GM12872 (cell line): ENCODE measurements around the gene A4GNT.

Experiments used
- TF ChIP-seq, protein P1 (sequence below): IDR thresholded peaks from 3 replicates; pipeline ENCODE4 v1.5.1; 2011; ENCODE audit warnings: low read depth, mild to moderate bottlenecking, low read length, moderate library complexity; ENCODE audit not compliant: insufficient read depth

The A4GNT gene

DNA sequence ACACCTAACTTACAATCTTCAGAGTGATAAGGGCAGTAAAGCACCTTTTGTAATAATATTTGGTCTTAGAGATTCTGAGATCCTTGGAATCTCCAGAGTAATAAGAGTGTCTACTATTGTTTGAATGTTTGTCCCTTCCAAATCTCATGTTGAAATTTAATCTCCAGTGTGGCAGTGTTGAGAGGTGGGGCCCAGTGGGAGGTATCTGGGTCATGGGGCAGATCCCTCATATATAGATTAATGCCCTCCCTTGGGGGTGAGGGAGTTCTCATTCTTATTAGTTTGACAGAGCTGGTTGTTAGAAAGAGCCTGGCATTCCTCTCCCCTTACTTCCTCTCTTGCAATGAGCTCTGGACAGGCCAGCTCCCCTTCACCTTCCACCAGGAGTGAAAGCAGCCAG, 32.8 kb downstream of the A4GNT start:
- TF ChIP-seq, protein P1, sequence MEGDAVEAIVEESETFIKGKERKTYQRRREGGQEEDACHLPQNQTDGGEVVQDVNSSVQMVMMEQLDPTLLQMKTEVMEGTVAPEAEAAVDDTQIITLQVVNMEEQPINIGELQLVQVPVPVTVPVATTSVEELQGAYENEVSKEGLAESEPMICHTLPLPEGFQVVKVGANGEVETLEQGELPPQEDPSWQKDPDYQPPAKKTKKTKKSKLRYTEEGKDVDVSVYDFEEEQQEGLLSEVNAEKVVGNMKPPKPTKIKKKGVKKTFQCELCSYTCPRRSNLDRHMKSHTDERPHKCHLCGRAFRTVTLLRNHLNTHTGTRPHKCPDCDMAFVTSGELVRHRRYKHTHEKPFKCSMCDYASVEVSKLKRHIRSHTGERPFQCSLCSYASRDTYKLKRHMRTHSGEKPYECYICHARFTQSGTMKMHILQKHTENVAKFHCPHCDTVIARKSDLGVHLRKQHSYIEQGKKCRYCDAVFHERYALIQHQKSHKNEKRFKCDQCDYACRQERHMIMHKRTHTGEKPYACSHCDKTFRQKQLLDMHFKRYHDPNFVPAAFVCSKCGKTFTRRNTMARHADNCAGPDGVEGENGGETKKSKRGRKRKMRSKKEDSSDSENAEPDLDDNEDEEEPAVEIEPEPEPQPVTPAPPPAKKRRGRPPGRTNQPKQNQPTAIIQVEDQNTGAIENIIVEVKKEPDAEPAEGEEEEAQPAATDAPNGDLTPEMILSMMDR = no peak

DNA sequence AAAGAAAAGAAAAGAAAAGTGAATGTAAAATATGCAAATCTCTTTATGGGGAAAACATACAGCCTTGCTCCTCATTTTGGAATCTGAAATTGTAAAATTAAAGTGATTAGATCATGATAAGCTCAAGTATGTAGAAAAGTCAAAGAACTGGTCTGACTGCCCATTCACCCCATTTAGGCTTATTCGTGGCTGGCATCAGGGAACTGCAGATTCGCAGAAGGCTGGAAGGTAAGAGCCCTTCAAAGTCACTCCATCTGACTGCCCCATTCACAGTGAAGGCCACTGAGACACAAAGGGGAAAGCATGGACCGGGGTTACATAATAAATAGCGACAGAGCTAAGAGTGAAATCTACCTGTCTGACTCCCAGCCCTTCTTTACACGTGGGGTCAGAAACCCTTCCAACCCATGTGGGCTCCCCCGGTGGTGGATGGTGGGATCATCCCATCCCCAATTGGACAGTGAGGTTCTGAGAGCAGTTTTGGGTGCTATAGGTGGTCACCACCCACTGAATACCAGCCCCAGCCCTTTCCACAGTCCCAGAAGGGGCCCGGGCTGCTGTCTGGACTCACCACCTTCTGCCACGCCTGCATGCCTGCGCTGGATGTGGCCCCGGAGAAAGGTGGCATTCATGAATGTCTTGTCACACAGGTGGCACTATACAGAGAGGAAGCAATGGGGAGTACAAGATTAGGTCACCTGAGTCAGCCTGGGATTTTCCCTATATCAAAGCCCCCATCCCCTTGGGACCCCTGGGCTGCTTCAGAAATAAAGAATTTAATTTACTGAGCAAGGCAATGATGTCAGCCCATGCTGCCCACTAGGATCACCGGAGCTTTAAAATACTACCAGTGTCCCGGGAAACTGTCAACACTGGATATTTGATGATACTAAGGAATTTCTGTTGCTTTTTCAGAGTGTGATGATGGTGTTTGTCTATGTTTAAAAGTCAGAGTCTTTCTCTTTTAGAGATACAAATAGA, 34.7 kb downstream of the A4GNT start:
- TF ChIP-seq, protein P1 = peak; percentile 67

- TF ChIP-seq, protein P1 = no peak
Measured at GRCh38 chr3:138093721-138094120, 38.5 kb downstream of the A4GNT start.

DNA sequence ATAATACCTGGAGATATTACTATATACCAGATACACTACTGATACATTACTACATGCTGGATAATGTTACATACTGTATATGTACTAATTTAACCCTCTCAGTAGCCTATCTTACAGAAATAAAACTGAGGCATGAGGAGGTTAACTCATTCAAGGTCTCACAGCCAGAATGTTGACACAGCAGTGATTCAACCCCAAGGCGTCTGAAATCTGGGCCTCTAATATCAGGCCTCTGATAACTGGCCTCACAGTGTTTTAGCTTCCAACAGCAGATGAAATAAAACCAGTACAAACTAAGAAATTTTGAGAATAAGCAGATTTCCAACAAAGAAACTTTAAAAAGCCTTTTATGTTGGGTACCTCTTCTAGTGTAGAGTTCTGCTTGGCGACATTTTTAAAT, 40.2 kb downstream of the A4GNT start:
- TF ChIP-seq, protein P1 = no peak

DNA sequence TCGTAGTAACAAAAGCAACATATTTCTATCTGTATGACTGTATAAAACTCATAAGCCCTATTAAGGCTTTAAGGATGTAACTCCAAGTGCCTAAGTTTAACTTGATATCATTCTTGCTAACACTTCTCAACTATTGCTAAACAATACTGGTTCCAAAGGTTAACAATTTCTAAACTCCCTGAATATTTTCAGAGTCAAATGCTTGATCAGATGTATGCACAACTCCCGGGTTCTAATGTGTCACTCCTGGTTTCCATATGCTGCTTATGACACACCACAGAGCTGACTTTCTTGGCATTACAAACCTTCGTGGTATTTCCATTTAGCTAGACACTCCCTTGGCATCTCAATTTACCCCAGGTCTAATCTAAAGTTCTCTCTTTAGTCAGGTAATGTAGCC, 43.1 kb downstream of the A4GNT start:
- TF ChIP-seq, protein P1 = no peak

GRCh38 chr3:138084196-138084595, 48.0 kb downstream of the A4GNT start:
- TF ChIP-seq, protein P1 = no peak

- TF ChIP-seq, protein P1 = no peak
Measured at GRCh38 chr3:138082992-138083386, 49.2 kb downstream of the A4GNT start.
